Kidney (tissue), 14 donors: ENCODE results near the gene ETFBKMT. TPM values are rescaled to one million over a fixed set of nuclear protein-coding genes. Genes with fewer than 3 reads are reported as not detected.

Experiments
- DNase-seq, 5 donors: peaks; one replicate each; pipeline ENCODE4 v3.0.0-alpha.2; 2013 to 2020
- FAIRE-seq: peaks from 2 replicates; lab custom pipeline; 2012; peaks lifted over from hg19 to GRCh38; lab: Jason Lieb, UNC
- H3K27ac ChIP-seq, 2 donors: one replicate each; pipeline ENCODE4 v1.7.0; 2013; ENCODE audit warnings: low read depth in 2 of 2, low read length in 2 of 2, inconsistent platforms in 1 of 2
- H3K27me3 ChIP-seq: one replicate; pipeline ENCODE4 v1.7.1; 2013; ENCODE audit warnings: low read length, inconsistent platforms; ENCODE audit not compliant: control insufficient read depth, insufficient read depth
- H3K36me3 ChIP-seq, 3 donors: one replicate each; pipeline versions ENCODE4 v1.7.0 to v1.7.1; 2013; ENCODE audit warnings: low read length in 3 of 3, control low read depth in 1 of 3, inconsistent platforms in 1 of 3; ENCODE audit not compliant: insufficient read depth in 3 of 3, control insufficient read depth in 2 of 3
- H3K4me1 ChIP-seq, 3 donors: one replicate each; pipeline versions ENCODE4 v1.7.0 to v1.7.1; 2013; ENCODE audit warnings: low read length in 3 of 3, inconsistent platforms in 1 of 3, low read depth in 1 of 3; ENCODE audit not compliant: control insufficient read depth in 2 of 3, insufficient read depth in 2 of 3
- H3K4me3 ChIP-seq, 3 donors: one replicate each; pipeline versions ENCODE4 v1.7.0 to v1.8.1; 2013; ENCODE audit warnings: low read length in 3 of 3, control low read depth in 1 of 3, inconsistent platforms in 1 of 3
- H3K9ac ChIP-seq, 3 donors: one replicate each; pipeline versions ENCODE4 v1.7.0 to v1.7.1; 2013; ENCODE audit warnings: low read length in 3 of 3, control low read depth in 1 of 3, inconsistent platforms in 1 of 3
- H3K9me3 ChIP-seq, 3 donors: one replicate each; pipeline versions ENCODE4 v1.7.0 to v1.7.1; 2013; ENCODE audit warnings: low read length in 3 of 3, control low read depth in 1 of 3, inconsistent platforms in 1 of 3; ENCODE audit not compliant: control insufficient read depth in 2 of 3, insufficient read depth in 1 of 3
- CTCF ChIP-seq: IDR thresholded peaks from 3 replicates; pipeline ENCODE4 v1.5.1; 2012; ENCODE audit warnings: mild to moderate bottlenecking, moderate library complexity, borderline replicate concordance; ENCODE audit not compliant: insufficient read depth; ENCODE audit errors: extremely low read depth
- intact Hi-C: fragments of 100-400 bp; cut with DNase I; formaldehyde crosslinking; loops from one replicate; pipeline ENCODE4 v1.11.1; 2022
- polyA plus RNA-seq: library from polyadenylated mRNA; stranded (reverse); fragments of 350-450 nt; fragmentation: Illumina TruSeq; extraction: RNeasy Lipid Tissue Mini Kit (QIAGEN cat#74804); gene quantifications from one replicate; pipeline ENCODE4 v1.2.3, GENCODE V29; 2014; ENCODE audit warnings: low read depth, low replicate concordance; ENCODE audit not compliant: insufficient read depth
- total RNA-seq: library from RNA; stranded (reverse); fragmentation: NEBNext Ultra II Directional; extraction: Animal tissue kit (Norgen Biotek cat#: 25700); gene quantifications from one replicate; pipeline ENCODE4 v1.2.1, GENCODE V29; 2021
- donor health status: control.
- donor health status: control.
- donor health status: control.
- donor health status: control.
- donor health status: control.
- donor health status: DM: yes; HTN: yes; CAD: no.
- donor health status: Normal renal cell carcinoma (clear cell type).

Gene ETFBKMT
- total and polyA plus RNA-seq, 2 donors from 2014 or later, result 6.0 to 8.2 TPM

GRCh38 chr12:31658471-31659086 lies 909 bp upstream of the ETFBKMT start:
- peak overlapping the region; percentile 97 to 100 (median 99) for H3K4me3 ChIP-seq
- H3K4me1 ChIP-seq, result peaks cover 2 to 3% (median 2%) of the 10 kb centered on the region in 3 donors
- no peak for TF ChIP-seq CTCF
- H3K9ac ChIP-seq, result peak overlapping the region; percentile 15 to 99 (median 93)
- peak in 2 of 5 donors; percentile 55 to 74 for DNase-seq
- FAIRE-seq, result no peak
- no peaks in the 10 kb centered on the region for H3K36me3 ChIP-seq
- no peaks in the 10 kb centered on the region for H3K9me3 ChIP-seq
- H3K27me3 ChIP-seq, result no peaks in the 10 kb centered on the region
- intact Hi-C loops, result no loop called here
- H3K27ac ChIP-seq, result peak overlapping the region; percentile 93 to 98

GRCh38 chr12:31662176-31662849 lies 2.8 kb downstream of the ETFBKMT start:
- Histone ChIP-seq H3K9me3 (no peaks in the 10 kb centered on the region), H3K27ac (no peak overlapping the region), H3K27me3 (no peaks in the 10 kb centered on the region), H3K9ac (no peak overlapping the region), H3K36me3 (no peaks in the 10 kb centered on the region), H3K4me1 (peaks cover 2 to 4% (median 3%) of the 10 kb centered on the region in 3 donors), H3K4me3 (no peak overlapping the region)
- DNase-seq, result no peak
- intact Hi-C loops, result no loop called here
- no peak for FAIRE-seq
- TF ChIP-seq CTCF, result no peak

GRCh38 chr12:31663576-31663975 lies 4.1 kb downstream of the ETFBKMT start:
- Histone ChIP-seq H3K27me3 (no peaks in the 10 kb centered on the region), H3K27ac (peak overlapping the region; percentile 55 to 59), H3K36me3 (no peaks in the 10 kb centered on the region), H3K4me1 (peaks cover under 1 to 4% (median 1%) of the 10 kb centered on the region in 3 donors), H3K4me3 (no peak overlapping the region), H3K9me3 (no peaks in the 10 kb centered on the region), H3K9ac (no peak overlapping the region)
- intact Hi-C loops, result no loop called here
- TF ChIP-seq CTCF, result no peak
- FAIRE-seq (no peak), DNase-seq (no peak)
